ENCODE data around the gene CEACAM4.

CEACAM4 gene

GRCh38 chr19:41577833-41578232 is 49.0 kb downstream of the CEACAM4 start:
- peak overlapping the region; percentile 81 for H3K4me2 ChIP-seq (ENCODE audit: low read depth, low read length, poor library complexity, severe bottlenecking)
- H3K79me2 ChIP-seq (ENCODE audit: insufficient read depth, low read length) = no peaks in the 10 kb centered on the region
- H3K9me3 ChIP-seq (ENCODE audit: insufficient read depth, low read depth, low read length) = peaks cover 10% of the 10 kb centered on the region; the same call in 1 of the 2 replicates
- no peaks in the 10 kb centered on the region for H4K20me1 ChIP-seq (ENCODE audit: insufficient read depth, low read length, poor library complexity, severe bottlenecking)
- H3K4me1 ChIP-seq (ENCODE audit: insufficient read depth, low read length, poor library complexity, severe bottlenecking) = peaks cover 34% of the 10 kb centered on the region
- H3K4me3 ChIP-seq (ENCODE audit: low read length, poor library complexity, severe bottlenecking) = peak overlapping the region; percentile 80
- TF ChIP-seq, protein P1, sequence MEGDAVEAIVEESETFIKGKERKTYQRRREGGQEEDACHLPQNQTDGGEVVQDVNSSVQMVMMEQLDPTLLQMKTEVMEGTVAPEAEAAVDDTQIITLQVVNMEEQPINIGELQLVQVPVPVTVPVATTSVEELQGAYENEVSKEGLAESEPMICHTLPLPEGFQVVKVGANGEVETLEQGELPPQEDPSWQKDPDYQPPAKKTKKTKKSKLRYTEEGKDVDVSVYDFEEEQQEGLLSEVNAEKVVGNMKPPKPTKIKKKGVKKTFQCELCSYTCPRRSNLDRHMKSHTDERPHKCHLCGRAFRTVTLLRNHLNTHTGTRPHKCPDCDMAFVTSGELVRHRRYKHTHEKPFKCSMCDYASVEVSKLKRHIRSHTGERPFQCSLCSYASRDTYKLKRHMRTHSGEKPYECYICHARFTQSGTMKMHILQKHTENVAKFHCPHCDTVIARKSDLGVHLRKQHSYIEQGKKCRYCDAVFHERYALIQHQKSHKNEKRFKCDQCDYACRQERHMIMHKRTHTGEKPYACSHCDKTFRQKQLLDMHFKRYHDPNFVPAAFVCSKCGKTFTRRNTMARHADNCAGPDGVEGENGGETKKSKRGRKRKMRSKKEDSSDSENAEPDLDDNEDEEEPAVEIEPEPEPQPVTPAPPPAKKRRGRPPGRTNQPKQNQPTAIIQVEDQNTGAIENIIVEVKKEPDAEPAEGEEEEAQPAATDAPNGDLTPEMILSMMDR (conservative IDR thresholded peaks at IDR 0.05; ENCODE audit: low read length) = no peak
- TF ChIP-seq EZH2phosphoT487 (IDR thresholded peaks at IDR 0.05; ENCODE audit: borderline replicate concordance) = no peak
- peak overlapping the region; percentile 71 for H3K9ac ChIP-seq (ENCODE audit: low read depth, low read length, poor library complexity, severe bottlenecking)
- H2AFZ ChIP-seq (ENCODE audit: low read length) = no peak overlapping the region
- H3K36me3 ChIP-seq (ENCODE audit: insufficient read depth, low read length) = no peaks in the 10 kb centered on the region
- no peaks in the 10 kb centered on the region for H3F3A ChIP-seq (ENCODE audit: low read depth)
- H3K27me3 ChIP-seq (ENCODE audit: insufficient read depth, low read length, poor library complexity, severe bottlenecking) = no peaks in the 10 kb centered on the region
- no peaks in the 10 kb centered on the region for H3K9me2 ChIP-seq (replicated peaks; ENCODE audit: low read depth, low read length)

DNA sequence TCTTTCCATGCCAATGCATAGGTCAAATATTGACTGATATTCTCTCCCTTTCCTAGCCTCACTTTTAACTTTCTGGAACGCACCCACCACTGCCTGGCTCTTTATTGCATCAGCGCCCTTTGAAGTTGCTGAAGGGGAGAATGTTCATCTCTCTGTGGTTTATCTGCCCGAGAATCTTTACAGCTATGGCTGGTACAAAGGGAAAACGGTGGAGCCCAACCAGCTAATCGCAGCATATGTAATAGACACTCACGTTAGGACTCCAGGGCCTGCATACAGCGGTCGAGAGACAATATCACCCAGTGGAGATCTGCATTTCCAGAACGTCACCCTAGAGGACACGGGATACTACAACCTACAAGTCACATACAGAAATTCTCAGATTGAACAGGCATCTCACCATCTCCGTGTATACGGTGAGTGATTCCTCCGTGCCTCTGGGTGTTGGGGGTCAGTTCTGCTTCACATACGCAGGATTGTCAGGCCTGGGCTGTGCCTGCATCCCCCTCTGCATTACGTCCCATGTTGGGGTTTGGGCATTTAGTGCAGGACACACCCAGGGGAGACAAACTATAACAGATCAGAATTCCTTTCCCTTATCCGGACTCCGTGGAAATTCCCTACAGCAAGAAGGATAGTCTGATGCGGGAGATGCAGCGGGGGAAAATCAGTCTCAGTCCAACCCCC is 49.6 kb downstream of the CEACAM4 start:
- H3K4me1 ChIP-seq (ENCODE audit: insufficient read depth, low read length, poor library complexity, severe bottlenecking) = peaks cover 34% of the 10 kb centered on the region
- H2AFZ ChIP-seq (ENCODE audit: low read length) = no peak overlapping the region
- H4K20me1 ChIP-seq (ENCODE audit: insufficient read depth, low read length, poor library complexity, severe bottlenecking) = no peaks in the 10 kb centered on the region
- H3K4me3 ChIP-seq (ENCODE audit: low read length, poor library complexity, severe bottlenecking) = peak overlapping the region; percentile 80
- no peaks in the 10 kb centered on the region for H3K36me3 ChIP-seq (ENCODE audit: insufficient read depth, low read length)
- H3F3A ChIP-seq (ENCODE audit: low read depth) = no peaks in the 10 kb centered on the region
- H3K4me2 ChIP-seq (ENCODE audit: low read depth, low read length, poor library complexity, severe bottlenecking) = peak overlapping the region; percentile 81
- no peaks in the 10 kb centered on the region for H3K27me3 ChIP-seq (ENCODE audit: insufficient read depth, low read length, poor library complexity, severe bottlenecking)
- no peaks in the 10 kb centered on the region for H3K9me2 ChIP-seq (replicated peaks; ENCODE audit: low read depth, low read length)
- H3K9me3 ChIP-seq (ENCODE audit: insufficient read depth, low read depth, low read length) = peaks cover 6% of the 10 kb centered on the region; the same call in 1 of the 2 replicates
- H3K9ac ChIP-seq (ENCODE audit: low read depth, low read length, poor library complexity, severe bottlenecking) = peak overlapping the region; percentile 71
- no peaks in the 10 kb centered on the region for H3K79me2 ChIP-seq (ENCODE audit: insufficient read depth, low read length)
- no peak for TF ChIP-seq EZH2phosphoT487 (IDR thresholded peaks at IDR 0.05; ENCODE audit: borderline replicate concordance)
- TF ChIP-seq, protein P1 (conservative IDR thresholded peaks at IDR 0.05; ENCODE audit: low read length) = no peak

- H2AFZ ChIP-seq (ENCODE audit: low read length) = peak within 1 kb of the TSS; percentile 85
- H3K4me2 ChIP-seq (ENCODE audit: low read depth, low read length, poor library complexity, severe bottlenecking) = peak within 1 kb of the TSS; percentile 81
- no peaks in the 10 kb centered on the region for H4K20me1 ChIP-seq (ENCODE audit: insufficient read depth, low read length, poor library complexity, severe bottlenecking)
- no peaks in the 10 kb centered on the region for H3F3A ChIP-seq (ENCODE audit: low read depth)
- no peaks in the 10 kb centered on the region for H3K36me3 ChIP-seq (ENCODE audit: insufficient read depth, low read length)
- no peaks in the 10 kb centered on the region for H3K27me3 ChIP-seq (ENCODE audit: insufficient read depth, low read length, poor library complexity, severe bottlenecking)
- H3K4me1 ChIP-seq (ENCODE audit: insufficient read depth, low read length, poor library complexity, severe bottlenecking) = peaks cover 34% of the 10 kb centered on the region
- peaks cover 4% of the 10 kb centered on the region; the same call in 1 of the 2 replicates for H3K9me3 ChIP-seq (ENCODE audit: insufficient read depth, low read depth, low read length)
- H3K4me3 ChIP-seq (ENCODE audit: low read length, poor library complexity, severe bottlenecking) = peak within 1 kb of the TSS; percentile 80
- H3K9ac ChIP-seq (ENCODE audit: low read depth, low read length, poor library complexity, severe bottlenecking) = peak within 1 kb of the TSS; percentile 71
- no peaks in the 10 kb centered on the region for H3K9me2 ChIP-seq (replicated peaks; ENCODE audit: low read depth, low read length)
- H3K79me2 ChIP-seq (ENCODE audit: insufficient read depth, low read length) = no peaks in the 10 kb centered on the region
- no peak for TF ChIP-seq EZH2phosphoT487 (IDR thresholded peaks at IDR 0.05; ENCODE audit: borderline replicate concordance)
- TF ChIP-seq, protein P1 (conservative IDR thresholded peaks at IDR 0.05; ENCODE audit: low read length) = no peak
These were observed 50.9 kb downstream of the CEACAM4 start, which contains the start of gene CEACAM21 for GRCh38 chr19:41575998-41576397. TSS of gene CEACAM21 (plus strand) at chr19:41576166. CDS start at chr19:41576275, 109 bp downstream.
